GM13977 (cell line): ENCODE data around the gene TEX22.

Experiments
- DNase-seq: peaks from one replicate; pipeline ENCODE4 v3.0.0; 2012; ENCODE audit warnings: low spot score
- in situ Hi-C: fragments of 300-500 bp; cut with MboI; formaldehyde crosslinking; loops from one replicate; pipeline ENCODE4 v1.12.0; 2022; ENCODE audit warnings: low sequenced_read_pairs, low pct_unique_long_range_greater_than_20kb, mixed read lengths, inconsistent platforms; ENCODE audit not compliant: unreplicated experiment
- TF ChIP-seq, protein P1 (sequence below): IDR thresholded peaks from 2 replicates; pipeline ENCODE4 v1.5.1; 2012; ENCODE audit warnings: mild to moderate bottlenecking, control low read depth; ENCODE audit not compliant: insufficient read depth; ENCODE audit errors: extremely low read depth, missing control alignments

Gene TEX22

DNA sequence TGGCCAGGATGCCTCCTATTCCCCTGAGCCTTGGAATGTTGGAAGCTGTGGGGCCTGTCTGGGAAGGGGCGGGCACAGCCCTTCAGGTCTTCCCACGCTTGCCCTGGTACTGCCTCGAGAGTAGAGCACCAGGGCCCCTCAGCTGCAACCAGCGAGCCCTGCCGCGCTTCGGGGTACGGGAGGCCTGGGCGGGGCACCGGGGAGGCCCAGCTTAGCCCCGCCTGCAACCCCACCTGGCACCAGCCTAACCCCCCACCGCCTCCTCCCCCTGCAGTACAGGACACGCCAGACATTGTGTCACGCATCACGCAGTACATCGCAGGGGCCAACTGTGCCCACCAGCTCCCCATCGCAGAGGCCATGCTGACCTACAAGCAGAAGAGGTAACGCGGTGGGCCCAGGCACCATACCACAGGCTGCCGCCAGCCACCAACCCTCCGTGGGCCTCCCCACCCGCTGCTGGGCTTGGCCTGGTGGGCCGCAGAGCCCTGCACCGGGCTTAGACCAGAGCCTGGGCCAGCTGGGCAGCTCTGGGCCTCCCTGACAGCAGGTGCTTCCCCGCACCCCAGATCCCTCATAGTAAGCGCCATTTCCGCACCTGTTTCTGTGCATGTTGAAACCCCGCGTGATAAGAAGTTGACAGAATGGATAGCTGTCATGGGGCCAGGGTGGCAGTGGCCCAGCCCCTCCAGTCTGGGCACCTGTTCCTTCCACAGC, 13.6 kb upstream of the TEX22 start:
- DNase-seq, result no peak
- TF ChIP-seq, protein P1, sequence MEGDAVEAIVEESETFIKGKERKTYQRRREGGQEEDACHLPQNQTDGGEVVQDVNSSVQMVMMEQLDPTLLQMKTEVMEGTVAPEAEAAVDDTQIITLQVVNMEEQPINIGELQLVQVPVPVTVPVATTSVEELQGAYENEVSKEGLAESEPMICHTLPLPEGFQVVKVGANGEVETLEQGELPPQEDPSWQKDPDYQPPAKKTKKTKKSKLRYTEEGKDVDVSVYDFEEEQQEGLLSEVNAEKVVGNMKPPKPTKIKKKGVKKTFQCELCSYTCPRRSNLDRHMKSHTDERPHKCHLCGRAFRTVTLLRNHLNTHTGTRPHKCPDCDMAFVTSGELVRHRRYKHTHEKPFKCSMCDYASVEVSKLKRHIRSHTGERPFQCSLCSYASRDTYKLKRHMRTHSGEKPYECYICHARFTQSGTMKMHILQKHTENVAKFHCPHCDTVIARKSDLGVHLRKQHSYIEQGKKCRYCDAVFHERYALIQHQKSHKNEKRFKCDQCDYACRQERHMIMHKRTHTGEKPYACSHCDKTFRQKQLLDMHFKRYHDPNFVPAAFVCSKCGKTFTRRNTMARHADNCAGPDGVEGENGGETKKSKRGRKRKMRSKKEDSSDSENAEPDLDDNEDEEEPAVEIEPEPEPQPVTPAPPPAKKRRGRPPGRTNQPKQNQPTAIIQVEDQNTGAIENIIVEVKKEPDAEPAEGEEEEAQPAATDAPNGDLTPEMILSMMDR, result no peak
- in situ Hi-C loops, result no loop called here

- no peak for DNase-seq
- TF ChIP-seq, protein P1, result no peak
- in situ Hi-C loops, result no loop called here
Observed at GRCh38 chr14:105385322-105385637, 13.1 kb upstream of the TEX22 start.

DNA sequence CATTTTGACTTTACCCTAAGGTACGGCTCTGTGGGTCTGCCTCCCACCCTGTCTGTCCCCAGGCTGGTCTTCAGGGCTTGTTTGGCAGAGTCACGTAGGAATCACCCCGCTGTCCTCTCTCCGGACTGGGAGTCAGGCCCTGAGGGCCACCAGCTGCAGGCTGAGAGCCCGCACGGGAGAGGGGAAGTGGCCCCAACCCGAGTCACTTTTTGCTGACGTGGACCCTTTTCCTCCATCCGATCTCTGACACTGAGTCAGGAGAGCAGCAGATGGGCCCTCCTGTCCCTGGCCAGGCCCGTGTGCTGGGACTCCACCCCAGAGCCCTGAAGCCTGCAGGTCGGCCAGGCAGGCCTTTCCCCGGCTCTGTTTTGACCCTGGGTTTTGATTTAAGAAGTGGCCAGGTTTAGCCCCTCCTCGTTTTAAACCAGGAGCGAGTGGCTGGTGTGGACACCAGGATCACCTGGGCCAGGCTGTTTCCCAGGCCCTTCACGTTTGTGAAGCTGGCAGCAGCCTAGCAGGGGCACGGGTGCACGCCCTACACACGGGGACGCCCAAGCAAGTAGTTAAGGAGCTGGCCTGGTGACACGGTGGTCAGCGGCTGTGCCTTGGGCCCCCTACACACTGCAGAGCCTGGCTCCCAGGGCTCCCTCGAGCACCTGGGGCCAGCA, 12.5 kb upstream of the TEX22 start:
- DNase-seq, result no peak
- TF ChIP-seq, protein P1, result no peak
- in situ Hi-C loops, result no loop called here

GRCh38 chr14:105386581-105387529, 11.5 kb upstream of the TEX22 start:
- in situ Hi-C loops, result no loop called here
- no peak for DNase-seq
- TF ChIP-seq, protein P1, result no peak

DNA sequence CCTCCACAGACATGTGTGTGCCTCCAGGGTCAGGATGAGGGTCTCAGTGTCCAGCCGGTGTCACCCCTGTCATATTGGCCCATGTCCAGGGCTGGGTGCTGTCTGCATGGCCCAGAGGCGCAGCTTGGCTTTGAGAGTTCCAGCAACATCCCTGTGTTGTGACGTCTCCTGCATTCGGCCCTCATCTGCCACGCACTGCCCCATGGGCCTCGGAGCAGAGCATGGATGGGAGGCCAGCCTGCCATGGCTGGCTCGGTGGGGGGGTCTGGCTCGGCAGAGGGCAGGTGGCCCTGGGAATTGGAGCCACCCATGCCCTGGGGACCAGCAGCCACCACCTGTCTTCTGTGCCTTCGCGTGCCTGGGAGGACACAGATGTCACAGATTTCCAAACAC, 10.8 kb upstream of the TEX22 start:
- in situ Hi-C loops, result no loop called here
- TF ChIP-seq, protein P1, result no peak
- no peak for DNase-seq

- in situ Hi-C loops, result no loop called here
- no peak for DNase-seq
- TF ChIP-seq, protein P1, result no peak
Observed at GRCh38 chr14:105388110-105388951, 10.0 kb upstream of the TEX22 start.
